Superior temporal gyrus (tissue), 1 donor: ENCODE results near the gene SOX11.
"Not testable (repeated sequence)": the region's sequence is repeated elsewhere in the genome, so short reads cannot be mapped to it uniquely, and the experiment has no call there.

Source experiments
- DNase-seq: peaks from one replicate; pipeline ENCODE4 v3.0.0-alpha.2; 2016; ENCODE audit errors: extremely low spot score

Gene SOX11

GRCh38 chr2:5691985-5692529 is at the start of gene SOX11:
Gene SOX11, plus strand, starts transcription at chr2:5692384. Its CDS starts 338 bp downstream, at chr2:5692722.
- peak; percentile 48 for DNase-seq

DNA sequence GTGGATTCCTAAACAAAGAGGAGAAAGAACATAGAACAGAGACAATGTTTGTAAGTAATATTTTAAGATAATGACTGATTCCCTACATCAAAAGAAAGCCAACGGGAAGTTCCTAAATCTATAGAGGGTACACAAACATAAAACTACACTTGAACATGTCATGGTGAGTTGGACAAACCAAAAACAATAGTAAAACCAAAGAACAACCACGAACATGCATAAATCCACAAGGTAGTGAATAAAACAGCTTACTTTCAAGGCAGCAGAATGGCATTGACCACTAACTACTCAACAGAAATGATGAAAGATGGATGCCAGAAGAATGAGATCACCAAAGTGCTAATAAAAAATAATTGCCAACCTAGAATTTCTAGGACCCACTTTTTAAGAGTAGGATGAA is 39.5 kb upstream of the SOX11 start:
- not testable (repeated sequence) for DNase-seq

- not testable (repeated sequence) for DNase-seq
Observed at GRCh38 chr2:5653756-5654155, 38.4 kb upstream of the SOX11 start.

DNA sequence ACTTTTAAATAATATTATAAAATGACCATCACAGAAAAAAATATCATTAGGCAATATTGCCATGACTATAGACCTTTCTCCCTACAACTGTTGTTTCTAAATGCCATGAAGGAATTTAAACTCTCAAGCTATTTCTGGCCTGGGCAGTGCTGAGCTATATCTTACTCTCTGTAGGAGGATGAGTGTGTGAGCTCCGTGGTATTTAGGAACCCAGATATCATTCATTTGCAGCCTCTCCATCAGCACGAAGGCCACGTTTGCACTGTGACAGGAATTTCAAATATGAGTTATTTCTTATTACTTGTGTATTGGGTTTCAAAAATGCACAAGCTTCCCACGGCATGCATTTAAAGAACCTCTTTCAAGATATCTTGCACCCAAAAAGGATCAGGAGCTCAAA is 35.0 kb upstream of the SOX11 start:
- DNase-seq = no peak

- DNase-seq = no peak
Observed at GRCh38 chr2:5660591-5660990, 31.6 kb upstream of the SOX11 start.

- no peak for DNase-seq
Observed at GRCh38 chr2:5661362-5661761, 30.8 kb upstream of the SOX11 start.

GRCh38 chr2:5664278-5664681 is 27.9 kb upstream of the SOX11 start:
- DNase-seq = no peak

DNA sequence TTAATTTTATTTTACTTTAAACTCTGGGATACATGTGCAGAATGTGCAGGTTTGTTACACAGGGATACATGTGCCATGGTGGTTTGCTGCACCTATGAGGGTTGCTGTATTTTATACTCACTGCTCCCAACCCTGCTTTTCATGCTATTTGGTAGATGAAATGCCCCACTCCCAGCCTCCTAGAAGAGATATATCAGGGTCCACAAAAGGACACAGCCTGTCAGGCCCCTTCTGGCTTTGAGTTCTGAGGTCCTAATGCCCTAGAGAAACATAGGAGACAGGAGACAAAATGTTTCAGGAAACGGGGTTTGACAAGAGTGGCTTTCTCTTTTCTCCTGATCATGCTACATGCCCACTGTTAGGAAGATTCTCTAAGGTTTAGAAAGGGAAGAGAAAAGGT is 27.1 kb upstream of the SOX11 start:
- DNase-seq = no peak

DNA sequence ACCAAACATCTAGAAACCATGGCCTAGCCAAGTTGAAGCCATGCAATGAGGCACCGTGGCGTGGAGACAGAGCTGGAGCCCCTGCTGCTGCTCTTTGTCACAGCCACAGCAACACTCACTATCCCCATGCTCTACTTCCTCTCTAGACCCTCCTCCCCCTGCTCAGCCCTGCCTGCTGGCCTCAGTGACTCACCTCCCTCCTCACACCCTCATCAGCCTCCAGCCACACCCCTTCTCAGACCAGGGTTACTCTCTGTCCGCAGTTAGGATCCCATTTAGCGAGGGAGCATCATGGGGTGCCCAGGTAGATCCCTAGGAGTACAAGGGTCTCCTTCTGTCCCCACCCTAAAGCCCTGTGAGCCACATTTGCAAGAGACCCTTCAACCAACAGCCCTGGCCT is 25.4 kb upstream of the SOX11 start:
- DNase-seq = no peak

- not testable (repeated sequence) for DNase-seq
Observed at GRCh38 chr2:5667655-5668054, 24.5 kb upstream of the SOX11 start.

DNA sequence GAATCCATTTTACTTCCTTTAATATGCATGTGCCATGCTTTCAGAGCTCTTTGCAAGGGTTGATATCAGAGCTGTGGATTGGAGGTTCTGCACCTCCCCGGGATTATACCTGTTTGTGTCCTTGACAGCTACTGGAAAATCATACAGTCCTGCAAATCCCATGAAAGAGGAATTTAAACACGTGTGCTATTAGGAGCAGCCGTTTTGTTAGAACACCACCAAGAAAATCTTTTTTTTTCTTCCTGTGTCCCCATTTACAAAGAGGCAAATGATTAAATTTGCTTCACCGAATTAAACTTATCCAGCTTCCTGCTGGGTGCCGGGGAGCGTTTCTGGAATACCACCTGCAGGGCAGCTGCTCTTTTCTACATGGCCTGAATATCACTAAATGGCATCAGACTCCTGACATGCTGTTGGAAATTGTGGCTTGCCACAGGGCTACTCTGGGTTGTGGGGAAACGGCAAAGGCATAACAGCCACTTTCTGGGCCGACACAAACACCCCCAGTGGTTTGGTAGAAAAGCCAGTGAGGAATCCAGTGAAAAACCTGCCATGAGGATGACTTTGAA is 23.4 kb upstream of the SOX11 start:
- no peak for DNase-seq

DNA sequence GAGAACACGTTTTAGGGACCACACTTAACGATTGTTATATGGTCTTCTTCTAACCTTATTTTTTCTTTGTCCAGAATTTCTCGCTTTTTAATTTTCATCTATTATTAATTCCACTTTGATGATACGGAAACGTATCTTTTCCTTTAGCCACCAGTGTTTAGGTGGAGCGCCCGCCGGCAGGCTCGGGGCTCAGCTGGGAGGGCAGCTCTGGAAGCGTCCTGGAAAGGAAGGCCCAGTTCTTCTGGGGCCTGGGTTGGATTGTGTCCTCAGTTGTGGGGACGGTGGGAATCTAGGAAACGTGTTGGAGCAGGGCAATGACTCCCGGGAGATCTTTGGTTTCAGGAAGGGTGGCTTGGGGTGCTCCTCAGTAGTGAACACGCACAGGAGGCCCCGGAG is 19.4 kb upstream of the SOX11 start:
- no peak for DNase-seq

DNA sequence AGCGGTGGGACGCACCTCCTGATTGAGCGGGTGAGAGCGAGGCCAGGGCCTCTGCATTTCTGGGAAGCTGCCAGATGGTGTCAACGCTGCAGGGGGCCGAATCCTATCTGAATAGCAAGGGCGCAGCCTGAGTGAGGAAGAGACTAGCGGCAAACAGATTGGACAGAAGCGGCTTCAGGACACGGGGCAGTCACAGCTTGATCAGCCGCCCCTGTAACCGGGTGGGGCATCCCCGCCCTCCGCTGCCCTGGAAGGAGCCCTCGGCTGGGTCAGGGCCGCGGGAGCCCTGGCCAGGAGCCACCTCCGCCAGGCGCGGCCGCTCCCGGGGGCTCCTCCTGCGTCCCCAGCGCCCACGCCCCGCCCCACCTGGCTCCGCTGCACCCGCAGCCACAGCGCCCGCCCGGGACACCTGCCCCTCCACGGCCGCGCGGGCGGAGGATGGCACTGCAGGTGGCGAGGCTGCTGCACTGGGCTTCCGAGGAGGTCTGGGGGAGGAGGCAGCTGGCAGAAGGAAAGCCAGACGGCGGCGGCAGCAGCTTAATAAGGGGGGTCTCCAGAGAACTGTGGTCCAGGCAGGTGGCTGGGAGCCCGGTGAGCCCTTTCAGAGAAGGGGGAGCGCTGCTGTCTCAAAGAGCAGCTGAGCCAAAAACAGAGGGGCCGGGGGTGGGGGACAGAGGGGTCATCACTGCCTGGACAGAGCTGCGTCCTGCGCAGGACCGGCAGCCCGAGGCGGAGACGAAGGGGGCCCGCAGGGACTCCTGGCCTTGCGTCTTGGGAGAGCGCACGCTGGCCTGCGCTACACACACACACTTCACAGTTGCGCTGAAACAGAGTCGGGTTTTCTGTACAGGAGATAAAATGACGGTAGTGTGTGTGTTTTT is 18.8 kb upstream of the SOX11 start:
- DNase-seq = no peak

- no peak for DNase-seq
Observed at GRCh38 chr2:5674026-5674340, 18.2 kb upstream of the SOX11 start.

DNA sequence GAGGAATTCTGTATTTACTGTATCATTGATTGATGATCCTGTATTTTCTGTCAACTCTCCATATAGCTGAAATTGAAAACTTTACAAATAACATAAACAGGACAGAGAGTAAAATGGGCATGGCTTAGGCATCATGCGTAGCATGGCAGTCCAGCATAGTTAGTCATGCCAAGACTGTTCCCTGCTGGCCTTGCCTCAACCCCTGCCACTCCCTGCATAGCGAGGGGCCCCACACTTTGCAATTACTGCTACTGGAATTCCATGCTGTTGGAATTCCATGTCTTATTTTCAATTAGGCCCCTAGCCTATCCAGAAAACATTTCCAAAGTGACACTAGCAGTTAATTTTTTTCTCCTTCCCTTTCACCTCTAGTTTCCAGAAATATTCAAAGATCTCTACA is 15.1 kb upstream of the SOX11 start:
- no peak for DNase-seq

DNA sequence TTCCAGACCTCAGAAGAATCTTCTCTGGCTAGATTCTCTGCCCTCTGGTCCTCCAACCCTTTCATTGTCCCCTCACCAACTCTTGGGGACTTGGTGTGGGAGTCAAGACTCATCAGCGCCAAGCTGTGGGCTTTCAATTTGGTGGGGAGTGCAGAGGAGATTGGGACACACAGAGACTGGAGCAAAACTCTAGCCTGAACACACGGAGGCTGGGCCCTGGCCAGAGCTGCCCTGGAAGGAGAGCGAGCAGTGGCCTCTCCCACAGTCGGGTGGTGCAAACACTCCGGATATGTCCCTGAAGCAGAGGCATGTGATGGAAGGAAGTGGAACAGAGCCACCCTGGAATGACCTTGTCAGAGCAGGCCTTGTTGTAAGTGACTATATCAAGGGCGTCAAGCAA is 8.7 kb upstream of the SOX11 start:
- no peak for DNase-seq

GRCh38 chr2:5685225-5685624 is 7.0 kb upstream of the SOX11 start:
- DNase-seq = no peak

- no peak for DNase-seq
Observed at GRCh38 chr2:5686068-5686467, 6.1 kb upstream of the SOX11 start.

- no peak for DNase-seq
Observed at GRCh38 chr2:5686536-5686935, 5.6 kb upstream of the SOX11 start.

DNA sequence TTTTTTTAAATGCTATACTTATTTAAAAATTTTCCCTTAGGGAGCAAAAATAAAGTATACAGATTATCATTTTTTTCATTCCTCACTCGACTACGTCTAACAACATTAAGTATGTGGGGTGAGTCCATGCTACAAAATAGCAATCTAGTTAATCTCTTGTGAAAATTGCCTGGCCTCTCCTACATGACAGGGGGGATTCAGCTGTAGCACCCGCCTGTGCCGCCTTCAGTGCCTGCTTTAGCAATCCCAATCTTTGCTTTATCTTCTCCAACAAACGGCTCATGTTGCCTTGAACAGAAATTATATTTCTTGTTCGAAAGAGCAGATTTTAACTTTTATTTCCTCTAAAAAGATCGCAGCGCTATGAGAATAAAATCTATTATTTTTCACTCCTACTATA is 2.4 kb upstream of the SOX11 start:
- DNase-seq = no peak

DNA sequence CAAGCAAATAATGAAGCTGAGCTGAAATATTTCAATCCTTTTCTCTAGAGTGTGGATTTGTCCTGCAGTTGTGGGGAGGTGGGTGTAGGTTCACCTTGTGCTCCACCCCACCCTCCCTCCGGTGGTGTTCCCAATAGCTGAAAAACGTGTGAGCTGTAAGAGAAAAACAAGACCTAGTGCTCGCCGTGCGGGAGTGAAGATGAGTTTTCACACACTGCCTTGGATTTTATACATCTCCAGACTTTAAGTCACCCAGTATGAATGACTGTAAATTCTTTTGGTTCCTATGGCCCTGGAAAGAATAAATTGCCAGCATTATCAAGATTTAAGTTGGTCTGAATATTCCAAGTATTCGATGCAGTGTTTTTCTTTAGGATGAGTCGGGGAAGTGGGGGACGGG is 1.9 kb upstream of the SOX11 start:
- DNase-seq = no peak

- DNase-seq = no peak
Observed at GRCh38 chr2:5690718-5691220, 1.4 kb upstream of the SOX11 start.
